Natural killer cell (primary cell): ENCODE results near the gene EXOSC1. TPM values are rescaled to one million over a fixed set of nuclear protein-coding genes. Genes with fewer than 3 reads are reported as not detected.

Experiments
- ATAC-seq, 3 donors: fragments of 150-1000 bp in 2 of 3; fragments of 200-7000 bp in 1 of 3; cut with Tn5 transposase; 1 replicate in 1 of 3; 2 replicates in 2 of 3; pipeline ENCODE4 v1.10.0; 2021; ENCODE audit warnings: mild to moderate bottlenecking in 2 of 3, moderate library complexity in 2 of 3
- DNase-seq, 2 donors: peaks; one replicate each; pipeline versions ENCODE4 v3.0.0 to v3.0.0-alpha.2; 2013 to 2021; ENCODE audit warnings: mixed read lengths in 1 of 2
- H3K27ac ChIP-seq: one replicate; pipeline ENCODE4 v1.5.1; 2013; ENCODE audit warnings: mild to moderate bottlenecking, low read length
- H3K27me3 ChIP-seq: one replicate; pipeline ENCODE4 v1.6.1; 2013; ENCODE audit warnings: low read length; ENCODE audit not compliant: control insufficient read depth, insufficient read depth
- H3K36me3 ChIP-seq: one replicate; pipeline ENCODE4 v1.6.1; 2013; ENCODE audit warnings: low read length; ENCODE audit not compliant: control insufficient read depth, insufficient read depth
- H3K4me1 ChIP-seq: one replicate; pipeline ENCODE4 v1.6.1; 2013; ENCODE audit warnings: low read length; ENCODE audit not compliant: control insufficient read depth, insufficient read depth
- H3K4me3 ChIP-seq: one replicate; pipeline ENCODE4 v1.5.1; 2013; ENCODE audit warnings: low read length
- H3K9me3 ChIP-seq: one replicate; pipeline ENCODE4 v1.6.1; 2013; ENCODE audit warnings: low read length; ENCODE audit not compliant: control insufficient read depth, insufficient read depth
- H3K27ac Mint-ChIP-seq, 2 donors: one replicate each; pipeline ENCODE4 v1.8.0; 2022; ENCODE audit warnings: mild to moderate bottlenecking in 2 of 2, mixed read lengths in 2 of 2, moderate library complexity in 1 of 2
- H3K27me3 Mint-ChIP-seq, 2 donors: one replicate each; pipeline ENCODE4 v1.8.0; 2022; ENCODE audit warnings: low read depth in 2 of 2, mixed read lengths in 2 of 2
- H3K36me3 Mint-ChIP-seq: one replicate; pipeline ENCODE4 v1.8.0; 2022; ENCODE audit warnings: mixed read lengths
- H3K4me1 Mint-ChIP-seq, 2 donors: one replicate each; pipeline ENCODE4 v1.8.0; 2022; ENCODE audit warnings: mixed read lengths in 2 of 2
- H3K4me3 Mint-ChIP-seq: one replicate; pipeline ENCODE4 v1.8.0; 2022; ENCODE audit warnings: mild to moderate bottlenecking, moderate library complexity, mixed read lengths
- H3K9me3 Mint-ChIP-seq, 2 donors: one replicate each; pipeline ENCODE4 v1.8.0; 2022; ENCODE audit warnings: mixed read lengths in 2 of 2
- CTCF ChIP-seq: fragments of 200-600 bp; IDR thresholded peaks from one replicate; pipeline ENCODE4 v1.8.0; 2022; ENCODE audit warnings: antibody characterized with exemption
- WGBS: methylation state at CpG from one replicate; pipeline ENCODE4 v1.1.7; 2013; ENCODE audit warnings: missing lambda C conversion rate; ENCODE audit not compliant: insufficient coverage; 5-methylcytosine and 5-hydroxymethylcytosine counted together
- intact Hi-C: fragments of 100-400 bp; cut with micrococcal nuclease; formaldehyde crosslinking; loops from one replicate; pipeline ENCODE4 v1.14.2; 2022
- total RNA-seq, 4 donors: library from RNA; stranded (reverse); fragments of 120-200 nt in 1 of 4; gene quantifications; one replicate each; pipeline versions ENCODE4 v1.2.3 to v1.2.4, GENCODE V29; 2013 to 2022

Gene EXOSC1
- total RNA-seq, 3 donors from 2014 or later (not counting 1 experiment from before 2014, with no cell fraction given): 36.9 to 44.4 (median 37.6) TPM

GRCh38 chr10:97463363-97464132 lies 17.7 kb upstream of the EXOSC1 start:
- H3K4me1 ChIP-seq: no peaks in the 10 kb centered on the region
- intact Hi-C loops: loop anchor here (1.0 kb wide), 1 partner anchor 90 kb away; no protein-coding TSS in a partner anchor
- no peaks in the 10 kb centered on the region for H3K27me3 Mint-ChIP-seq
- H3K9me3 ChIP-seq: no peaks in the 10 kb centered on the region
- H3K4me3 ChIP-seq: no peak overlapping the region
- H3K36me3 ChIP-seq: peaks cover 83% of the 10 kb centered on the region
- no peaks in the 10 kb centered on the region for H3K9me3 Mint-ChIP-seq
- DNase-seq (peak in 1 of 2 donors; percentile 74), ATAC-seq (peak; percentile 68 to 76 (median 69))
- H3K27me3 ChIP-seq: no peaks in the 10 kb centered on the region
- H3K4me3 Mint-ChIP-seq: no peak overlapping the region
- H3K36me3 Mint-ChIP-seq: peaks cover 16% of the 10 kb centered on the region
- H3K4me1 Mint-ChIP-seq: no peaks in the 10 kb centered on the region
- H3K27ac Mint-ChIP-seq: peak overlapping the region in 1 of 2 donors; percentile 42
- H3K27ac ChIP-seq: no peak overlapping the region
- WGBS: 84% methylated on average over 1 of the region's 4 CpGs
- peak; percentile 82 for TF ChIP-seq CTCF

- Histone ChIP-seq H3K4me3 (no peak overlapping the region), H3K36me3 (peaks cover 80% of the 10 kb centered on the region), H3K9me3 (no peaks in the 10 kb centered on the region), H3K27ac (no peak overlapping the region), H3K4me1 (no peaks in the 10 kb centered on the region), H3K27me3 (no peaks in the 10 kb centered on the region)
- no peaks in the 10 kb centered on the region for H3K27me3 Mint-ChIP-seq
- TF ChIP-seq CTCF: no peak
- WGBS: 100% methylated on average over 2 of the region's 2 CpGs
- no peaks in the 10 kb centered on the region for H3K9me3 Mint-ChIP-seq
- H3K27ac Mint-ChIP-seq: no peak overlapping the region
- ATAC-seq: no peak
- no peaks in the 10 kb centered on the region for H3K4me1 Mint-ChIP-seq
- no peak overlapping the region for H3K4me3 Mint-ChIP-seq
- intact Hi-C loops: no loop called here
- peaks cover 22% of the 10 kb centered on the region for H3K36me3 Mint-ChIP-seq
- no peak for DNase-seq
Measured at GRCh38 chr10:97462309-97462708, 16.5 kb upstream of the EXOSC1 start.

GRCh38 chr10:97459933-97460332 lies 14.1 kb upstream of the EXOSC1 start:
- no peak for DNase-seq

More at GRCh38 chr10:97459933-97460332, 14.1 kb upstream of the EXOSC1 start:
- H3K4me3 Mint-ChIP-seq: no peak overlapping the region
- 83% methylated on average over 7 of the region's 7 CpGs for WGBS
- peaks cover 76% of the 10 kb centered on the region for H3K36me3 ChIP-seq
- H3K27ac ChIP-seq: no peak overlapping the region
- H3K27me3 Mint-ChIP-seq: no peaks in the 10 kb centered on the region
- intact Hi-C loops: no loop called here
- no peaks in the 10 kb centered on the region for H3K9me3 ChIP-seq
- no peaks in the 10 kb centered on the region for H3K27me3 ChIP-seq
- peaks cover 22% of the 10 kb centered on the region for H3K36me3 Mint-ChIP-seq
- no peak for TF ChIP-seq CTCF
- no peak overlapping the region for H3K4me3 ChIP-seq
- no peak overlapping the region for H3K27ac Mint-ChIP-seq
- no peaks in the 10 kb centered on the region for H3K9me3 Mint-ChIP-seq
- ATAC-seq: no peak
- H3K4me1 Mint-ChIP-seq: no peaks in the 10 kb centered on the region
- H3K4me1 ChIP-seq: no peaks in the 10 kb centered on the region
